Measurements from ENCODE around the gene ITGB5.

- TF ChIP-seq EZH2 (IDR thresholded peaks at IDR 0.05; ENCODE audit: borderline replicate concordance, low read length) = no peak
- no peak for TF ChIP-seq CTCF (IDR thresholded peaks at IDR 0.05; ENCODE audit: low read length)
Observed at GRCh38 chr3:124767691-124768090, 119.5 kb downstream of the ITGB5 start.

All from OCI-LY1 (cell line).